ENCODE measurements around the gene RFX3. TPM values are rescaled to one million over a fixed set of nuclear protein-coding genes. Genes with fewer than 3 reads are reported as not detected.

RFX3 gene
- total and polyA plus RNA-seq, 4 donors: 0.30 to 4.6 (median 1.5) TPM

GRCh38 chr9:3435732-3436131, 90.1 kb downstream of the RFX3 start:
- Histone ChIP-seq H3K9ac (ENCODE audit: low read depth in 1 of 2, low read length in 2 of 2) (no peak overlapping the region), H3K36me3 (ENCODE audit: control insufficient read depth in 4 of 4, insufficient read depth in 3 of 4, low read depth in 1 of 4, low read length in 3 of 4) (no peaks in the 10 kb centered on the region), H3K4me1 (ENCODE audit: control insufficient read depth in 4 of 4, insufficient read depth in 4 of 4, low read length in 3 of 4) (peaks cover 0 to 3% (median 0%) of the 10 kb centered on the region in 4 donors), H3K9me3 (ENCODE audit: control insufficient read depth in 4 of 4, low read length in 3 of 4) (no peaks in the 10 kb centered on the region), H3K27me3 (ENCODE audit: control insufficient read depth in 4 of 4, insufficient read depth in 4 of 4, low read length in 3 of 4) (no peaks in the 10 kb centered on the region), H3K4me3 (ENCODE audit: low read depth in 1 of 3, low read length in 3 of 3) (no peak overlapping the region), H3K27ac (ENCODE audit: low read depth in 1 of 2, low read length in 2 of 2) (no peak overlapping the region)
- no peak for DNase-seq (ENCODE audit: low spot score)
- 91% methylated on average over 1 of the region's 1 CpG for WGBS
- TF ChIP-seq HNF4G (IDR thresholded peaks at IDR 0.05) (no peak), GABPA (IDR thresholded peaks at IDR 0.05 in 1 of 2, conservative IDR thresholded peaks at IDR 0.05 in 1 of 2) (no peak), JUND (IDR thresholded peaks at IDR 0.05) (no peak), NR2F2 (IDR thresholded peaks at IDR 0.05) (no peak), TAF1 (conservative IDR thresholded peaks at IDR 0.05) (no peak), HNF4A (conservative IDR thresholded peaks at IDR 0.05) (no peak), EGR1 (IDR thresholded peaks at IDR 0.05; ENCODE audit: low read depth in 2 of 2) (no peak), ZBTB33 (IDR thresholded peaks at IDR 0.05) (no peak), YY1 (IDR thresholded peaks at IDR 0.05) (no peak)
- TF ChIP-seq, protein P1, sequence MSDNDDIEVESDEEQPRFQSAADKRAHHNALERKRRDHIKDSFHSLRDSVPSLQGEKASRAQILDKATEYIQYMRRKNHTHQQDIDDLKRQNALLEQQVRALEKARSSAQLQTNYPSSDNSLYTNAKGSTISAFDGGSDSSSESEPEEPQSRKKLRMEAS (IDR thresholded peaks at IDR 0.05): no peak

DNA sequence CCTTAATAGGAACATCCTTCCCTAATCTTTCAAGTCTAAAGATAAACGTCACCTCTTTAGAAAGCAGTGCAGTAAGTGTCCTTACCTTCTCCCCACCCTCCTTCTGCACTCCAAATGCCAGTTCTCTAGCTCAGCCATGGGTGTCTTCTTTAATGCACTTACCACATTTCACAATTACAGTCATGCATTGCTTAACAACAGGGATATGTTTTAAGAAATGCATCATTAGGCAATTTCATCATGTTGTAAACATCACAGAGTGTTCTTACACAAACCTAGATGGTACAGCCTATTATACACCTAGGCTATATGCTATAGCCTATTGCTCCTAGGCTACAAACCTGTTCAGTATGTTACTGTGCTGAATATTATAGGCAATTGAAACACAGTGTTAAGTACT, 91.2 kb downstream of the RFX3 start:
- Histone ChIP-seq H3K4me3 (ENCODE audit: low read depth in 1 of 3, low read length in 3 of 3) (no peak overlapping the region), H3K27me3 (ENCODE audit: control insufficient read depth in 4 of 4, insufficient read depth in 4 of 4, low read length in 3 of 4) (no peaks in the 10 kb centered on the region), H3K9ac (ENCODE audit: low read depth in 1 of 2, low read length in 2 of 2) (no peak overlapping the region), H3K36me3 (ENCODE audit: control insufficient read depth in 4 of 4, insufficient read depth in 3 of 4, low read depth in 1 of 4, low read length in 3 of 4) (no peaks in the 10 kb centered on the region), H3K9me3 (ENCODE audit: control insufficient read depth in 4 of 4, low read length in 3 of 4) (no peaks in the 10 kb centered on the region), H3K27ac (ENCODE audit: low read depth in 1 of 2, low read length in 2 of 2) (no peak overlapping the region), H3K4me1 (ENCODE audit: control insufficient read depth in 4 of 4, insufficient read depth in 4 of 4, low read length in 3 of 4) (peaks cover 0 to 3% (median 0%) of the 10 kb centered on the region in 4 donors)
- 91% methylated on average over 1 of the region's 1 CpG for WGBS
- no peak for DNase-seq (ENCODE audit: low spot score)
- peak; percentile 27 for TF ChIP-seq YY1 (IDR thresholded peaks at IDR 0.05)
- no peak for TF ChIP-seq NR2F2 (IDR thresholded peaks at IDR 0.05)
- TF ChIP-seq ATF3 (IDR thresholded peaks at IDR 0.05): no peak
- TF ChIP-seq ZBTB33 (IDR thresholded peaks at IDR 0.05): no peak
- TF ChIP-seq, protein P1 (IDR thresholded peaks at IDR 0.05): peak; percentile 8

DNA sequence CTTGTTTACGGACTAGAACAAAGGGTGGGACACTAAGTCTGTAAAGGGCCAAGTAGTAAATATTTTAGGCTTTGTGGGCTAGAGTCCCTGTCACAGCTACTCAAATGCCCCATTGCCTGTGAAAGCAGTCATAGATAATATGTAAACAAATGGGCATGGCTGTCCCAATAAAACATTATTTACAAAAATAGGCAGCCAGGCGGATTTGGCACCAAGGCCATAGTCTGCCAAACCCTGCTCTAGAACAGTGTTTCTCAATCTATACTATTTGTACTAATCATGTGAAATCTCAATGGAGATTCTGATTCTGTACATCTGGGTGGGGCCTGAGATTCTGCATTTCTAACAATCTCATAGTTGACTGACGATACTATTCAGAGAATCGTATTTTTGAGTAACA, 92.0 kb downstream of the RFX3 start:
- WGBS: 81% methylated on average over 4 of the region's 4 CpGs
- Histone ChIP-seq H3K27me3 (ENCODE audit: control insufficient read depth in 4 of 4, insufficient read depth in 4 of 4, low read length in 3 of 4) (no peaks in the 10 kb centered on the region), H3K9me3 (ENCODE audit: control insufficient read depth in 4 of 4, low read length in 3 of 4) (no peaks in the 10 kb centered on the region), H3K36me3 (ENCODE audit: control insufficient read depth in 4 of 4, insufficient read depth in 3 of 4, low read depth in 1 of 4, low read length in 3 of 4) (no peaks in the 10 kb centered on the region), H3K27ac (ENCODE audit: low read depth in 1 of 2, low read length in 2 of 2) (no peak overlapping the region), H3K4me1 (ENCODE audit: control insufficient read depth in 4 of 4, insufficient read depth in 4 of 4, low read length in 3 of 4) (peaks cover 0 to 3% (median 0%) of the 10 kb centered on the region in 4 donors), H3K4me3 (ENCODE audit: low read depth in 1 of 3, low read length in 3 of 3) (no peak overlapping the region), H3K9ac (ENCODE audit: low read depth in 1 of 2, low read length in 2 of 2) (no peak overlapping the region)
- TF ChIP-seq ATF3 (IDR thresholded peaks at IDR 0.05) (no peak), SP1 (IDR thresholded peaks at IDR 0.05) (no peak), FOXA1 (IDR thresholded peaks at IDR 0.05) (no peak), EGR1 (IDR thresholded peaks at IDR 0.05; ENCODE audit: low read depth in 2 of 2) (no peak), ZBTB33 (IDR thresholded peaks at IDR 0.05) (no peak), GABPA (IDR thresholded peaks at IDR 0.05 in 1 of 2, conservative IDR thresholded peaks at IDR 0.05 in 1 of 2) (no peak), YY1 (IDR thresholded peaks at IDR 0.05) (no peak), HNF4A (conservative IDR thresholded peaks at IDR 0.05) (peak in 1 of 2 donors; percentile 54)
- no peak for DNase-seq (ENCODE audit: low spot score)

Measured in liver (tissue), 9 donors.